ENCODE measurements around the gene RBMS3.

DNA sequence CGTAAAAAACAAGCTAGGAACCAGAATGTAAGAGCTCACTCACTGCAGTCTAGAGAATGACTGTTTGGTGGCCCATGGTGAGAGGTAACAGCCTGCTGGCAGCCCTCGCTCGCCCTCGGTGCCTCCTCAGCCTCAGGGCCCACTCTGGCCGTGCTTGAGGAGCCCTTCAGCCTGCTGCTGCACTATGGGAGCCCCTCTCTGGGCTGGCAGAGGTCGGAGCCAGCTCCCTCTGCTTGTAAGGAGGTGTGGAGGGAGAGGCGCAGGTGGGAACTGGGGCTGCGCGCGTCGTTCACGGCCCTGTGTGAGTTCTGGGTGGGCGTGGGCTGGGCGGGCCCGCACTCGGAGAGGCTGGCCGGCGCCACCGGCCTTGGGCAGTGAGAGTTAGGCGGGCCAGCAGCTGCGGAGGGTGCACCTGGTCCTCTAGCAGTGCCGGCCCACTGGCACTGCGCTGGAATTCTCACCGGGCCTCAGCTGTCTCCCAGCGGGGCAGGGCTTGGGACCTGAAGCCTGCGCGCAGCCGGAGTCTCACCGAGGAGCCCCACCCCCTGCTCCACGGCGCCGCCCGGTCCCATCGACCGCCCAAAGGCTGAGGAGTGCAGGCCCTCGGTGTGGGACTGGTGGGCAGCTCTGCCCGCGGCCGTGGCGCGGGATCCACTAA is 420.6 kb downstream of the RBMS3 start:
- TF ChIP-seq NFRKB (IDR thresholded peaks at IDR 0.05) (no peak), SUZ12 (IDR thresholded peaks at IDR 0.05) (no peak), FOXA1 (IDR thresholded peaks at IDR 0.05) (no peak), SP1 (IDR thresholded peaks at IDR 0.05) (no peak), FOXM1 (IDR thresholded peaks at IDR 0.05; ENCODE audit: borderline replicate concordance) (no peak), FOXK2 (IDR thresholded peaks at IDR 0.05) (no peak), BHLHE40 (IDR thresholded peaks at IDR 0.05; ENCODE audit: borderline replicate concordance) (no peak), ZNF384 (IDR thresholded peaks at IDR 0.05) (no peak), CTBP1 (IDR thresholded peaks at IDR 0.05; ENCODE audit: borderline replicate concordance) (no peak), ELF4 (IDR thresholded peaks at IDR 0.05) (no peak)
- TF ChIP-seq, protein P1, sequence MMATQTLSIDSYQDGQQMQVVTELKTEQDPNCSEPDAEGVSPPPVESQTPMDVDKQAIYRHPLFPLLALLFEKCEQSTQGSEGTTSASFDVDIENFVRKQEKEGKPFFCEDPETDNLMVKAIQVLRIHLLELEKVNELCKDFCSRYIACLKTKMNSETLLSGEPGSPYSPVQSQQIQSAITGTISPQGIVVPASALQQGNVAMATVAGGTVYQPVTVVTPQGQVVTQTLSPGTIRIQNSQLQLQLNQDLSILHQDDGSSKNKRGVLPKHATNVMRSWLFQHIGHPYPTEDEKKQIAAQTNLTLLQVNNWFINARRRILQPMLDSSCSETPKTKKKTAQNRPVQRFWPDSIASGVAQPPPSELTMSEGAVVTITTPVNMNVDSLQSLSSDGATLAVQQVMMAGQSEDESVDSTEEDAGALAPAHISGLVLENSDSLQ (IDR thresholded peaks at IDR 0.05), result no peak

All from HEK293T (cell line).